ENCODE results near the gene RHBDL1. TPM values are rescaled to one million over a fixed set of nuclear protein-coding genes. Genes with fewer than 3 reads are reported as not detected.

RHBDL1 gene
- total and polyA plus RNA-seq, 9 of the 15 experiments (the other 6 are each of a cell fraction or from before 2014, with no cell fraction given): 0.03 to 5.6 (median 1.3) TPM; not detected in 1

GRCh38 chr16:683396-684070 lies 8.1 kb downstream of the RHBDL1 start (continued):
- TF ChIP-seq, protein P1, sequence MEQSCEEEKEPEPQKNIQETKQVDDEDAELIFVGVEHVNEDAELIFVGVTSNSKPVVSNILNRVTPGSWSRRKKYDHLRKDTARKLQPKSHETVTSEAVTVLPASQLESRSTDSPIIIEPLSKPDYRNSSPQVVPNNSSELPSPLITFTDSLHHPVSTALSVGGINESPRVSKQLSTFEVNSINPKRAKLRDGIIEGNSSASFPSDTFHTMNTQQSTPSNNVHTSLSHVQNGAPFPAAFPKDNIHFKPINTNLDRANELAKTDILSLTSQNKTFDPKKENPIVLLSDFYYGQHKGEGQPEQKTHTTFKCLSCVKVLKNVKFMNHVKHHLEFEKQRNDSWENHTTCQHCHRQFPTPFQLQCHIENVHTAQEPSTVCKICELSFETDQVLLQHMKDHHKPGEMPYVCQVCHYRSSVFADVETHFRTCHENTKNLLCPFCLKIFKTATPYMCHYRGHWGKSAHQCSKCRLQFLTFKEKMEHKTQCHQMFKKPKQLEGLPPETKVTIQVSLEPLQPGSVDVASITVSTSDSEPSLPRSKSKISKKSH (CRISPR knock-in tag; IDR thresholded peaks at IDR 0.05): no peak
- TF ChIP-seq NFE2L1 (tag; IDR thresholded peaks at IDR 0.05; ENCODE audit: borderline replicate concordance, low read depth) (no peak), NEUROD1 (IDR thresholded peaks at IDR 0.05; ENCODE audit: borderline replicate concordance, low read depth, low read length, partially characterized antibody) (no peak), CREB1 (IDR thresholded peaks at IDR 0.05) (no peak; the same call in 1 of the 2 replicates), CREB1 (CRISPR knock-in tag; IDR thresholded peaks at IDR 0.05) (no peak), CEBPG (CRISPR knock-in tag; IDR thresholded peaks at IDR 0.05) (peak; percentile 18; the same call in 1 of the 2 replicates), CEBPG (tag; conservative IDR thresholded peaks at IDR 0.05 in 1 of 2, IDR thresholded peaks at IDR 0.05 in 1 of 2) (no peak), KAT2B (IDR thresholded peaks at IDR 0.05; ENCODE audit: low read depth, low read length) (no peak), ELF4 (CRISPR knock-in tag; IDR thresholded peaks at IDR 0.05) (peak; percentile 50; the same call in 1 of the 2 replicates), ARID3B (CRISPR knock-in tag; IDR thresholded peaks at IDR 0.05; ENCODE audit: borderline replicate concordance) (no peak), MAFF (IDR thresholded peaks at IDR 0.05; ENCODE audit: low read length) (no peak), BDP1 (IDR thresholded peaks at IDR 0.05; ENCODE audit: insufficient read depth, insufficient read length) (no peak), HCFC1 (IDR thresholded peaks at IDR 0.05; ENCODE audit: low read depth, low read length) (no peak)
- TF ChIP-seq, protein P2, sequence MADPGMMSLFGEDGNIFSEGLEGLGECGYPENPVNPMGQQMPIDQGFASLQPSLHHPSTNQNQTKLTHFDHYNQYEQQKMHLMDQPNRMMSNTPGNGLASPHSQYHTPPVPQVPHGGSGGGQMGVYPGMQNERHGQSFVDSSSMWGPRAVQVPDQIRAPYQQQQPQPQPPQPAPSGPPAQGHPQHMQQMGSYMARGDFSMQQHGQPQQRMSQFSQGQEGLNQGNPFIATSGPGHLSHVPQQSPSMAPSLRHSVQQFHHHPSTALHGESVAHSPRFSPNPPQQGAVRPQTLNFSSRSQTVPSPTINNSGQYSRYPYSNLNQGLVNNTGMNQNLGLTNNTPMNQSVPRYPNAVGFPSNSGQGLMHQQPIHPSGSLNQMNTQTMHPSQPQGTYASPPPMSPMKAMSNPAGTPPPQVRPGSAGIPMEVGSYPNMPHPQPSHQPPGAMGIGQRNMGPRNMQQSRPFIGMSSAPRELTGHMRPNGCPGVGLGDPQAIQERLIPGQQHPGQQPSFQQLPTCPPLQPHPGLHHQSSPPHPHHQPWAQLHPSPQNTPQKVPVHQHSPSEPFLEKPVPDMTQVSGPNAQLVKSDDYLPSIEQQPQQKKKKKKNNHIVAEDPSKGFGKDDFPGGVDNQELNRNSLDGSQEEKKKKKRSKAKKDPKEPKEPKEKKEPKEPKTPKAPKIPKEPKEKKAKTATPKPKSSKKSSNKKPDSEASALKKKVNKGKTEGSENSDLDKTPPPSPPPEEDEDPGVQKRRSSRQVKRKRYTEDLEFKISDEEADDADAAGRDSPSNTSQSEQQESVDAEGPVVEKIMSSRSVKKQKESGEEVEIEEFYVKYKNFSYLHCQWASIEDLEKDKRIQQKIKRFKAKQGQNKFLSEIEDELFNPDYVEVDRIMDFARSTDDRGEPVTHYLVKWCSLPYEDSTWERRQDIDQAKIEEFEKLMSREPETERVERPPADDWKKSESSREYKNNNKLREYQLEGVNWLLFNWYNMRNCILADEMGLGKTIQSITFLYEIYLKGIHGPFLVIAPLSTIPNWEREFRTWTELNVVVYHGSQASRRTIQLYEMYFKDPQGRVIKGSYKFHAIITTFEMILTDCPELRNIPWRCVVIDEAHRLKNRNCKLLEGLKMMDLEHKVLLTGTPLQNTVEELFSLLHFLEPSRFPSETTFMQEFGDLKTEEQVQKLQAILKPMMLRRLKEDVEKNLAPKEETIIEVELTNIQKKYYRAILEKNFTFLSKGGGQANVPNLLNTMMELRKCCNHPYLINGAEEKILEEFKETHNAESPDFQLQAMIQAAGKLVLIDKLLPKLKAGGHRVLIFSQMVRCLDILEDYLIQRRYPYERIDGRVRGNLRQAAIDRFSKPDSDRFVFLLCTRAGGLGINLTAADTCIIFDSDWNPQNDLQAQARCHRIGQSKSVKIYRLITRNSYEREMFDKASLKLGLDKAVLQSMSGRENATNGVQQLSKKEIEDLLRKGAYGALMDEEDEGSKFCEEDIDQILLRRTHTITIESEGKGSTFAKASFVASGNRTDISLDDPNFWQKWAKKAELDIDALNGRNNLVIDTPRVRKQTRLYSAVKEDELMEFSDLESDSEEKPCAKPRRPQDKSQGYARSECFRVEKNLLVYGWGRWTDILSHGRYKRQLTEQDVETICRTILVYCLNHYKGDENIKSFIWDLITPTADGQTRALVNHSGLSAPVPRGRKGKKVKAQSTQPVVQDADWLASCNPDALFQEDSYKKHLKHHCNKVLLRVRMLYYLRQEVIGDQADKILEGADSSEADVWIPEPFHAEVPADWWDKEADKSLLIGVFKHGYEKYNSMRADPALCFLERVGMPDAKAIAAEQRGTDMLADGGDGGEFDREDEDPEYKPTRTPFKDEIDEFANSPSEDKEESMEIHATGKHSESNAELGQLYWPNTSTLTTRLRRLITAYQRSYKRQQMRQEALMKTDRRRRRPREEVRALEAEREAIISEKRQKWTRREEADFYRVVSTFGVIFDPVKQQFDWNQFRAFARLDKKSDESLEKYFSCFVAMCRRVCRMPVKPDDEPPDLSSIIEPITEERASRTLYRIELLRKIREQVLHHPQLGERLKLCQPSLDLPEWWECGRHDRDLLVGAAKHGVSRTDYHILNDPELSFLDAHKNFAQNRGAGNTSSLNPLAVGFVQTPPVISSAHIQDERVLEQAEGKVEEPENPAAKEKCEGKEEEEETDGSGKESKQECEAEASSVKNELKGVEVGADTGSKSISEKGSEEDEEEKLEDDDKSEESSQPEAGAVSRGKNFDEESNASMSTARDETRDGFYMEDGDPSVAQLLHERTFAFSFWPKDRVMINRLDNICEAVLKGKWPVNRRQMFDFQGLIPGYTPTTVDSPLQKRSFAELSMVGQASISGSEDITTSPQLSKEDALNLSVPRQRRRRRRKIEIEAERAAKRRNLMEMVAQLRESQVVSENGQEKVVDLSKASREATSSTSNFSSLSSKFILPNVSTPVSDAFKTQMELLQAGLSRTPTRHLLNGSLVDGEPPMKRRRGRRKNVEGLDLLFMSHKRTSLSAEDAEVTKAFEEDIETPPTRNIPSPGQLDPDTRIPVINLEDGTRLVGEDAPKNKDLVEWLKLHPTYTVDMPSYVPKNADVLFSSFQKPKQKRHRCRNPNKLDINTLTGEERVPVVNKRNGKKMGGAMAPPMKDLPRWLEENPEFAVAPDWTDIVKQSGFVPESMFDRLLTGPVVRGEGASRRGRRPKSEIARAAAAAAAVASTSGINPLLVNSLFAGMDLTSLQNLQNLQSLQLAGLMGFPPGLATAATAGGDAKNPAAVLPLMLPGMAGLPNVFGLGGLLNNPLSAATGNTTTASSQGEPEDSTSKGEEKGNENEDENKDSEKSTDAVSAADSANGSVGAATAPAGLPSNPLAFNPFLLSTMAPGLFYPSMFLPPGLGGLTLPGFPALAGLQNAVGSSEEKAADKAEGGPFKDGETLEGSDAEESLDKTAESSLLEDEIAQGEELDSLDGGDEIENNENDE (IDR thresholded peaks at IDR 0.05; ENCODE audit: low read depth, low read length): no peak

All from K562 (cell line).